ENCODE results near the gene NRG4. TPM values are rescaled to one million over a fixed set of nuclear protein-coding genes. Genes with fewer than 3 reads are reported as not detected.

The NRG4 gene
- total RNA-seq, 1 experiment from 2014 or later = 0.55 TPM

- peaks cover 57% of the 10 kb centered on the region for H3K4me1 Mint-ChIP-seq
- peak within 1 kb of the TSS; percentile 48; the same call in 1 of the 2 replicates for H3K27ac Mint-ChIP-seq
- ATAC-seq (peak; percentile 71), DNase-seq (ENCODE audit: low spot score) (peak; percentile 77)
- TF ChIP-seq FOXP4 (CRISPR knock-in tag; IDR thresholded peaks at IDR 0.05) = 0 out of 2 replicates have a peak, but pooled peaks have one; percentile 11
- TF ChIP-seq AR (CRISPR knock-in tag; IDR thresholded peaks at IDR 0.05) = no peak
- TF ChIP-seq HMGXB4 (CRISPR knock-in tag; IDR thresholded peaks at IDR 0.05) = peak; percentile 54; the same call in 1 of the 2 replicates
- peaks cover 16% of the 10 kb centered on the region for H3K27me3 Mint-ChIP-seq (ENCODE audit: low read depth)
- no peaks in the 10 kb centered on the region for H3K36me3 Mint-ChIP-seq
- ChIA-PET POLR2A (interaction anchor here (0.5 to 1.0 kb wide), 5 partner anchors 64 to 262 kb away, joined by 3 to 10 read pairs (median 3); no protein-coding TSS in a partner anchor), CTCF (interaction anchor here (0.6 to 8.9 kb wide), 26 partner anchors 8 to 258 kb away, joined by 3 to 250 read pairs (median 4); partner anchors contain the start of gene NRG4)
- peak within 1 kb of the TSS; percentile 87 for H3K4me3 Mint-ChIP-seq
- no peaks in the 10 kb centered on the region for H3K9me3 Mint-ChIP-seq
Measured at GRCh38 chr15:76059320-76060117, 47.3 kb upstream of the NRG4 start, which contains the start of gene TMEM266. Gene TMEM266 (plus strand): TSS chr15:76059985. CDS start chr15:76134264, 74,279 bp downstream.

GRCh38 chr15:76058714-76059319 is 46.6 kb upstream of the NRG4 start:
- ChIA-PET CTCF (interaction anchor here (0.6 to 8.9 kb wide), 22 partner anchors 9 to 257 kb away, joined by 3 to 250 read pairs (median 4); no protein-coding TSS in a partner anchor), POLR2A (interaction anchor here (0.8 to 1.0 kb wide), 2 partner anchors 81 to 261 kb away, joined by 3 to 7 read pairs; no protein-coding TSS in a partner anchor)
- peaks cover 50% of the 10 kb centered on the region for H3K4me1 Mint-ChIP-seq
- peak overlapping the region; percentile 87 for H3K4me3 Mint-ChIP-seq
- no peaks in the 10 kb centered on the region for H3K36me3 Mint-ChIP-seq
- peak; percentile 42 for DNase-seq (ENCODE audit: low spot score)
- H3K27ac Mint-ChIP-seq = peak overlapping the region; percentile 48; the same call in 1 of the 2 replicates
- no peaks in the 10 kb centered on the region for H3K9me3 Mint-ChIP-seq
- ATAC-seq = peak; percentile 46
- peaks cover 16% of the 10 kb centered on the region for H3K27me3 Mint-ChIP-seq (ENCODE audit: low read depth)
- TF ChIP-seq CTCF (IDR thresholded peaks at IDR 0.05) (no peak), IRF1 (CRISPR knock-in tag; IDR thresholded peaks at IDR 0.05) (no peak), GRHL2 (CRISPR knock-in tag; IDR thresholded peaks at IDR 0.05; ENCODE audit: insufficient replicate concordance, severe bottlenecking) (no peak), USF1 (CRISPR knock-in tag; IDR thresholded peaks at IDR 0.05) (no peak), AFF4 (CRISPR knock-in tag; IDR thresholded peaks at IDR 0.05; ENCODE audit: borderline replicate concordance) (no peak), ELF4 (CRISPR knock-in tag; IDR thresholded peaks at IDR 0.05; ENCODE audit: low read depth) (no peak), ETV6 (CRISPR knock-in tag; IDR thresholded peaks at IDR 0.05) (no peak), IRF2 (CRISPR knock-in tag; IDR thresholded peaks at IDR 0.05; ENCODE audit: borderline replicate concordance, low read depth) (no peak), NFATC4 (CRISPR knock-in tag; IDR thresholded peaks at IDR 0.05) (no peak), JUN (CRISPR knock-in tag; IDR thresholded peaks at IDR 0.05) (no peak), ZNF425 (CRISPR knock-in tag; conservative IDR thresholded peaks at IDR 0.05) (no peak)
